ENCODE results near the gene JPT2.
"Not testable (repeated sequence)": the region's sequence is repeated elsewhere in the genome, so short reads cannot be mapped to it uniquely, and the experiment has no call there.

Gene JPT2

GRCh38 chr16:1677339-1677738, 740 bp upstream of the JPT2 start:
- DNase-seq: no peak

- peak in 1 of 2 experiments; percentile 39 for DNase-seq
Observed at GRCh38 chr16:1678500-1679098, 520 bp downstream of the JPT2 start.

- DNase-seq: no peak
Observed at GRCh38 chr16:1680361-1680760, 2.3 kb downstream of the JPT2 start.

- no peak for DNase-seq
Observed at GRCh38 chr16:1681032-1681431, 3.0 kb downstream of the JPT2 start.

- peak in 1 of 2 experiments; percentile 12 for DNase-seq
Observed at GRCh38 chr16:1687427-1688316, 9.6 kb downstream of the JPT2 start.

GRCh38 chr16:1688807-1689560, 10.9 kb downstream of the JPT2 start:
- peak in 1 of 2 experiments; percentile 67 for DNase-seq

- DNase-seq: no peak
Observed at GRCh38 chr16:1689853-1690252, 11.8 kb downstream of the JPT2 start.

GRCh38 chr16:1690810-1691209, 12.7 kb downstream of the JPT2 start:
- no peak for DNase-seq

- peak in 1 of 2 experiments; percentile 43 for DNase-seq
Observed at GRCh38 chr16:1691276-1691675, 13.2 kb downstream of the JPT2 start.

GRCh38 chr16:1691956-1692355, 13.9 kb downstream of the JPT2 start:
- DNase-seq: peak; percentile 35 to 79

- no peak for DNase-seq
Observed at GRCh38 chr16:1696863-1697262, 18.8 kb downstream of the JPT2 start.

GRCh38 chr16:1698680-1699079, 20.6 kb downstream of the JPT2 start:
- DNase-seq: no peak

GRCh38 chr16:1700246-1700645, 22.2 kb downstream of the JPT2 start:
- no peak for DNase-seq

- DNase-seq: no peak
Observed at GRCh38 chr16:1701216-1701878, 23.3 kb downstream of the JPT2 start.

GRCh38 chr16:1705324-1705687, 27.2 kb downstream of the JPT2 start:
- not testable (repeated sequence) for DNase-seq

- DNase-seq: peak; percentile 65 to 72
Observed at GRCh38 chr16:1705688-1706385, 27.8 kb downstream of the JPT2 start, which contains the start of gene MAPK8IP3. Gene MAPK8IP3 (plus strand): TSS chr16:1706195. CDS start chr16:1706340, 145 bp downstream.

- DNase-seq: no peak
Observed at GRCh38 chr16:1706386-1707192, 28.5 kb downstream of the JPT2 start.

- no peak for DNase-seq
Observed at GRCh38 chr16:1707193-1707790, 29.2 kb downstream of the JPT2 start.

- no peak for DNase-seq
Observed at GRCh38 chr16:1708083-1708767, 30.1 kb downstream of the JPT2 start.

- no peak for DNase-seq
Observed at GRCh38 chr16:1708768-1709180, 30.7 kb downstream of the JPT2 start.

Data from SW 1271 (cell line).